H1 (cell line): ENCODE measurements around the gene CEP72. TPM values are rescaled to one million over a fixed set of nuclear protein-coding genes. Genes with fewer than 3 reads are reported as not detected.

Experiments used
- ASH2L ChIP-seq: fragments of 200-600, 300-600 bp; sonication (generic); IDR thresholded peaks from one replicate; pipeline ENCODE4 v1.7.1; 2017; ENCODE audit warnings: low read length
- EGR1 ChIP-seq: IDR thresholded peaks from 2 replicates; pipeline ENCODE4 v1.6.1; 2011; ENCODE audit warnings: low read depth, low read length, borderline replicate concordance
- KDM5A ChIP-seq: fragments of 200-600 bp; IDR thresholded peaks from 2 replicates; pipeline ENCODE4 v1.7.1; 2012; ENCODE audit warnings: mild to moderate bottlenecking, low read length, inconsistent platforms, mixed read lengths
- NRF1 ChIP-seq: IDR thresholded peaks from 2 replicates; pipeline ENCODE4 v1.6.1; 2011; ENCODE audit warnings: mild to moderate bottlenecking, low read depth, low read length, improper control_type of control experiment
- POLR2AphosphoS5 ChIP-seq: IDR thresholded peaks from 2 replicates; pipeline ENCODE4 v1.6.1; 2011; ENCODE audit warnings: low read depth, low read length
- polyA plus RNA-seq, 7 experiments: library from polyadenylated mRNA; depleted of rRNA in 3 of 7; stranded (reverse) in 5 of 7; unstranded in 2 of 7; fragments of >200 nt in 5 of 7; fragments of 200-250 nt in 2 of 7; gene quantifications; 1 replicate in 5 of 7; 2 replicates in 1 of 7; 4 replicates in 1 of 7; pipeline versions ENCODE4 v1.2.1 to v1.2.3, GENCODE V29; 2011 to 2013; ENCODE audit warnings: missing spikeins in 2 of 7, mixed read lengths in 2 of 7
- total RNA-seq: library from RNA; stranded (reverse); fragmentation: NEBNext Ultra II Directional; extraction: Animal tissue kit (Norgen Biotek cat#: 25700); gene quantifications from 2 replicates; pipeline ENCODE4 v1.2.1, GENCODE V29; 2021
- TF ChIP-seq, protein P1 (sequence below): IDR thresholded peaks from 2 replicates; pipeline ENCODE4 v1.6.1; 2012; ENCODE audit warnings: inconsistent platforms

CEP72 gene
- total and polyA plus RNA-seq, 2 of the 8 experiments (the other 6 are each of a cell fraction or from before 2014, with no cell fraction given) = 13.1 to 19.6 TPM

DNA sequence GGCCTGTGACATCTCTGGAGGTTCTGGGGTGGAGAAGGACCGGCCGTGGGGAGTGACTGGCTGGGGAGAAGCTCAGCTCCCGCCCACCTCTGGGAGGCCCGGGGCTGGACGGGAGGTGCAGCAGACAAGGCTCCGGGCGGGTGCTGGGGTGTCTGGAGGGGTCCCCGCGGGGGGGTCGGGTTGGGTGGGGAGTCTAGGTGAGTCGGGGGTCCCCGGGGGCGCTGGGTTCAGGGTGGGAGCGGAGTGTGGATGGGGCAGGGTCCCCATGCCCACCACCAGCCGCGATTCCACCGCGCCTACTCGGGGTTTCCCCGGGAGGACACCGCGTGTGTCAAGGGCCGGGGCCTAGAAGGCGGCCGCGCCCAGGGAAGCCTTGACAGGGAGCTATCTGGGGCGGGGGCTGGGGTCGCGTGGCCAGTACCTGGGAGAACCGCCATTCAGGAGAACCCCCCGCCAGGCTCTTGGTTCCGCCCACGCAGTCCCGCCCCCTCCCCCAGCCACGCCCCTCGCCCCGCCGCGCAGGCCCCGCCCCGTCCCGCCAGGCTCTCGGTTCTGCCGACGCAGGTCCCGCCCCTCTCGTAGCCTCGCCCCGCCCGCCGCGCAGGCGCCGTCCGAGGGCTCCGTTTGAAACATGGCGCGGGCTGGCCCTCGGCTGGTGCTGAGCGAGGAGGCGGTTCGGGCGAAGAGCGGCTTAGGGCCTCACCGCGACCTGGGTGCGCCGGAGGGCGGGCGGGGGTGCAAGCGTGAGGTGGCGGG is at the start of gene CEP72 (continued):
- TF ChIP-seq POLR2AphosphoS5 = peak; percentile 71; the same call in 1 of the 2 replicates
- no peak for TF ChIP-seq ASH2L
- TF ChIP-seq KDM5A = no peak
- TF ChIP-seq EGR1 = peak; percentile 88
- TF ChIP-seq, protein P1, sequence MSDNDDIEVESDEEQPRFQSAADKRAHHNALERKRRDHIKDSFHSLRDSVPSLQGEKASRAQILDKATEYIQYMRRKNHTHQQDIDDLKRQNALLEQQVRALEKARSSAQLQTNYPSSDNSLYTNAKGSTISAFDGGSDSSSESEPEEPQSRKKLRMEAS = peak; percentile 40; the same call in 1 of the 2 replicates
- TF ChIP-seq NRF1 = peak; percentile 45; the same call in 1 of the 2 replicates
